Brain microvascular endothelial cell (primary cell): ENCODE data around the gene SLC25A43.

Experiments
- DNase-seq: peaks from one replicate; pipeline ENCODE4 v3.0.0-alpha.2; 2020
- H3K27ac ChIP-seq: fragments of 250-450 bp; sonication (Bioruptor Pico); 2 replicates; pipeline ENCODE4 v1.5.1; 2020; ENCODE audit warnings: mild to moderate bottlenecking, moderate library complexity
- H3K27me3 ChIP-seq: fragments of 250-450 bp; sonication (Bioruptor Pico); replicated peaks from 2 replicates; pipeline ENCODE4 v1.5.1; 2020; ENCODE audit warnings: mild to moderate bottlenecking
- H3K36me3 ChIP-seq: fragments of 250-450 bp; sonication (Bioruptor Pico); replicated peaks from 2 replicates; pipeline ENCODE4 v1.5.1; 2020; ENCODE audit warnings: mild to moderate bottlenecking
- H3K4me3 ChIP-seq: 2 replicates; pipeline ENCODE4 v1.5.1; 2011; ENCODE audit warnings: low read depth, mild to moderate bottlenecking, control low read depth, low read length, moderate library complexity
- in situ Hi-C: cut with HindIII; loops from 2 replicates; pipeline ENCODE4 v1.10.0; 2017; ENCODE audit warnings: low sequenced_read_pairs, low pct_ligation_motif_present
- TF ChIP-seq, protein P1 (sequence below): IDR thresholded peaks from 2 replicates; pipeline ENCODE4 v1.5.1; 2011; ENCODE audit warnings: low read depth, mild to moderate bottlenecking, moderate library complexity, low read length, control low read depth, inconsistent platforms; ENCODE audit errors: missing control alignments

SLC25A43 gene

DNA sequence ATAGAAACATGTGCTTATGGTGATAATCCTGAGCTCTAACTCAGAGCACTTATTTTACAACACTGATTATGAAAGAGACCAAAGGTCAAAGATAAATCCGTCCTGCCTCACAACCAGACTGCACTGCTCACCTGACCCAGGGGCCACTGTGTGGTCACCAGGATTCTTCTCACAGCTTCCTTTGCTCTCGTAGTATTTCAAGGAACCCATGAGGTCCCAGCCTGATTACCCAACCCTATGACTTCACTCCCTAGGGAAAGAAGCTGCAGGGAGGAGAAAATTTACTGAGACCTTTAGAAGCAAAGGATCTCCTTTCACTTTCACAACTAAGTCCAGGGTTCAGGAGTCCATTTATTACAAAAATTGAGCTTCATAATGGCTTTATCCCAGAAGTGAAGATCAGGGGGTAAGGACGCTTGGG lies 78.7 kb downstream of the SLC25A43 start:
- H3K27ac ChIP-seq = no peak overlapping the region
- peak; percentile 89 for DNase-seq
- H3K36me3 ChIP-seq = no peaks in the 10 kb centered on the region
- no peak overlapping the region for H3K4me3 ChIP-seq
- TF ChIP-seq, protein P1, sequence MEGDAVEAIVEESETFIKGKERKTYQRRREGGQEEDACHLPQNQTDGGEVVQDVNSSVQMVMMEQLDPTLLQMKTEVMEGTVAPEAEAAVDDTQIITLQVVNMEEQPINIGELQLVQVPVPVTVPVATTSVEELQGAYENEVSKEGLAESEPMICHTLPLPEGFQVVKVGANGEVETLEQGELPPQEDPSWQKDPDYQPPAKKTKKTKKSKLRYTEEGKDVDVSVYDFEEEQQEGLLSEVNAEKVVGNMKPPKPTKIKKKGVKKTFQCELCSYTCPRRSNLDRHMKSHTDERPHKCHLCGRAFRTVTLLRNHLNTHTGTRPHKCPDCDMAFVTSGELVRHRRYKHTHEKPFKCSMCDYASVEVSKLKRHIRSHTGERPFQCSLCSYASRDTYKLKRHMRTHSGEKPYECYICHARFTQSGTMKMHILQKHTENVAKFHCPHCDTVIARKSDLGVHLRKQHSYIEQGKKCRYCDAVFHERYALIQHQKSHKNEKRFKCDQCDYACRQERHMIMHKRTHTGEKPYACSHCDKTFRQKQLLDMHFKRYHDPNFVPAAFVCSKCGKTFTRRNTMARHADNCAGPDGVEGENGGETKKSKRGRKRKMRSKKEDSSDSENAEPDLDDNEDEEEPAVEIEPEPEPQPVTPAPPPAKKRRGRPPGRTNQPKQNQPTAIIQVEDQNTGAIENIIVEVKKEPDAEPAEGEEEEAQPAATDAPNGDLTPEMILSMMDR = no peak
- in situ Hi-C loops = no loop called here
- no peaks in the 10 kb centered on the region for H3K27me3 ChIP-seq

DNA sequence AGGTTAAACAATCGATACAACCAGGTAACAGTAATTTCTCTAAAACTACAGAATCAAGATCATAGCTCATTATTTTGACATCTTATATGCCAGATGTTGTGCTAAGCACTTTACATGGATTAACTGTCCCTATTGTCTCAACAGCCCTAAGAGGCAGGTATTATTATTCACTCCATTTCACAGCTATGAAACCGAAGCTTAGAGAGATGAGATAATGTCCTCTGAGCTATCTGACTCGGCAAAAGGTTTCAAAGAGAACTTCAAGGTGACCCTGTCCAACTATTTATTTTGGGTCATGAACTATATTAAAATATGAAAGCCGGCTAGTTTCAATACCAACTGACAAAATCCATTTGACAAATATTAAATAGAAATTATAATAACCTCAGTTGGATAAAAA lies 79.4 kb downstream of the SLC25A43 start:
- Histone ChIP-seq H3K36me3 (no peaks in the 10 kb centered on the region), H3K27me3 (no peaks in the 10 kb centered on the region), H3K27ac (no peak overlapping the region), H3K4me3 (no peak overlapping the region)
- TF ChIP-seq, protein P1 = no peak
- no peak for DNase-seq
- in situ Hi-C loops = no loop called here

DNA sequence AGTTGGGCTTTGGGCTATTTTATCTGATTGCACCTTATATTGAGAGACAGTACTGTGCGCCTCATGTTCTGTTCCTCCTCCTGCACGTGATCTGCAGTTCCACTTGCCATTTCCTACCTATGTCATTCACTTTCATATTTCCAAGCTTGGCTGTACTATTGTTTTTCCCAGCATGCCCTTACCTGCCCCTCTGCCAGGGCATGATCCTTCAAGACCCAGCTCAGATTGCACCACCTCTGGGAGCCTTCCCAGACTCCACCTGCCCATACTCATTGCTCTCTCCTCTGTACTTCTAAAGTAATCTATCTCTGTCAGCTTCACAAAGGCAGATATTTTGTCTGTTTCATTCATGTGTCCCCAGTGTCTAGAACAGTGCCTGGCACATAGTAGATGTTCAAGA lies 80.7 kb downstream of the SLC25A43 start:
- Histone ChIP-seq H3K36me3 (no peaks in the 10 kb centered on the region), H3K27ac (no peak overlapping the region), H3K27me3 (no peaks in the 10 kb centered on the region), H3K4me3 (no peak overlapping the region)
- in situ Hi-C loops = no loop called here
- DNase-seq = no peak
- TF ChIP-seq, protein P1 = no peak

DNA sequence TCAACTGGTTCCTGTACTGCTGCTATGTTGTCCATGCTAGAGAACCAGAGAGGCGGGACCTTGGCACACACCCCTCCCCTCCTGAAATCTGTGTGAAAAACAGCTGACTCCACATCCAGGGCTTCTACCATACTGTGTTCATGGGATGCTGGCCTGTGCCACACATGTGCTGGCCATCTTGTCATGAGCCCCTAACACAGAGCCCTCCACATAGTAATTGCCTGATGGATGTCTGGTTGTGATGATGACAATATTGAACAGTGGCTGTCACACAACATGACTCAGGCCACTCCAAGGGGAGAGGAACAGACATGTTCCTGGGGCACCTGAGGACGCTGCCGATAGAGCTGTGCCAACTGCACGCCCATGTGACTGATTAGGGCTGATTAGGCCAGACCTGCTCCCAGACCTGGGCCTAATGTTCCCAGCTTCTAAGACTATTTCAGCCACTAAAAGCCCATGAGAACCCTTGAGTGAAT lies 82.2 kb downstream of the SLC25A43 start:
- in situ Hi-C loops = no loop called here
- Histone ChIP-seq H3K36me3 (no peaks in the 10 kb centered on the region), H3K27ac (no peak overlapping the region), H3K27me3 (no peaks in the 10 kb centered on the region), H3K4me3 (no peak overlapping the region)
- TF ChIP-seq, protein P1 = no peak
- DNase-seq = no peak

DNA sequence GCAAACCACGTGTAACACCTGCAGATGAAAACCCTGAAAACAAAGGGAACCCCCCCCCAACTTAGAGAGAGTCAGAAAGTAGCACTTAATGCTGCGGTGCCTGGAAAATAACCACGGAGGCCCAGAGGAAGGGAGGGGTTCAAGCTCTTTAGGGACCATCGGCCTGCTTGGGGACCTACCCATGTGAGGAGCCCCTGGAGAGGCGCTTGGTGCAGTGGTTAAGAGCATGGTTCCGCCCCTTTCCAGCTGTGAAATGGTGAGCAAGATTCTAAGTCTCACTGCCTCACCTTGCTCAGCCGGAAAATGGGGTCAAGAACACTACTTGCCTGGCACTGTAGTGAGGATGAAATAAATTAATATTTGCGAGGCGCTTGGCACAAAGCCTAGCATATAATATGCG lies 82.9 kb downstream of the SLC25A43 start:
- Histone ChIP-seq H3K4me3 (no peak overlapping the region), H3K27ac (no peak overlapping the region), H3K27me3 (no peaks in the 10 kb centered on the region), H3K36me3 (no peaks in the 10 kb centered on the region)
- DNase-seq = no peak
- TF ChIP-seq, protein P1 = no peak
- in situ Hi-C loops = no loop called here
